ENCODE results near the gene LIM2.

LIM2 gene

GRCh38 chr19:51389143-51389542 is 1.4 kb upstream of the LIM2 start:
- ChIA-PET POLR2A (interaction anchor here (0.7 kb wide), 1 partner anchor 22 kb away, joined by 3 read pairs; no protein-coding TSS in a partner anchor), CTCF (interaction anchor here (1.1 to 1.6 kb wide), 4 partner anchors 9 to 50 kb away, joined by 3 to 7 read pairs (median 4); no protein-coding TSS in a partner anchor)

DNA sequence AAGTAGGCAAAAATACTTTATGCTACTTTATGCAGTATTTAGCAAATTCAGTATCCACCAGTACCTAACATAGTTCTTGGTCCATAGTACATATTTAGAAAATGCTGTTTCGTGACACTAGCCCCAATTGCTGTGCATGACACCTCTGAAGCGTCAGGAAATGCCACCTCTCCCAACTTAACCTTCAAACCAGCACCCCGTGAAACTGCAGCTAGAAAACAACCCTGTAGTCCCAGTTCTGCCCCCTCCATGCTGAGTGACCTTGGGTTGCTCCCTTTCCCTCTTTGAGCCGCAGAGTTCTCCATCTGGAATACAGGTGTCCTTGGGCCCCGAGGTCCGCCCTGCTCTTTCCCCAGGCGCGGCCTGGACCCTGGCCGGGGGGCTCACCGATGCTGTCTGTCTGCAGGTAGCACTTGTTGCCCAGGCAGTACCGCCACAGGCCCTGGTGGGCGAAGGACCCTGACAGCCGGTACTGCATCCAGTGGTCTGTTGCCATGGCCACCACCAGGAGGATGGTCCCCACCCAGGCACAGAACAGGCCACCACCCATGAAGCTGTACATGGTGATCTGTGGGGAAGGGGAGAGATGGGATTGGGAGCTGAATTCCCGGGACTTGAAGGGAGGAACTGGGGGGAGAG is 773 bp downstream of the LIM2 start:
- no peak for DNase-seq (ENCODE audit: extremely low spot score)
- CTCF ChIA-PET: no interaction called here
- TF ChIP-seq, protein P1, sequence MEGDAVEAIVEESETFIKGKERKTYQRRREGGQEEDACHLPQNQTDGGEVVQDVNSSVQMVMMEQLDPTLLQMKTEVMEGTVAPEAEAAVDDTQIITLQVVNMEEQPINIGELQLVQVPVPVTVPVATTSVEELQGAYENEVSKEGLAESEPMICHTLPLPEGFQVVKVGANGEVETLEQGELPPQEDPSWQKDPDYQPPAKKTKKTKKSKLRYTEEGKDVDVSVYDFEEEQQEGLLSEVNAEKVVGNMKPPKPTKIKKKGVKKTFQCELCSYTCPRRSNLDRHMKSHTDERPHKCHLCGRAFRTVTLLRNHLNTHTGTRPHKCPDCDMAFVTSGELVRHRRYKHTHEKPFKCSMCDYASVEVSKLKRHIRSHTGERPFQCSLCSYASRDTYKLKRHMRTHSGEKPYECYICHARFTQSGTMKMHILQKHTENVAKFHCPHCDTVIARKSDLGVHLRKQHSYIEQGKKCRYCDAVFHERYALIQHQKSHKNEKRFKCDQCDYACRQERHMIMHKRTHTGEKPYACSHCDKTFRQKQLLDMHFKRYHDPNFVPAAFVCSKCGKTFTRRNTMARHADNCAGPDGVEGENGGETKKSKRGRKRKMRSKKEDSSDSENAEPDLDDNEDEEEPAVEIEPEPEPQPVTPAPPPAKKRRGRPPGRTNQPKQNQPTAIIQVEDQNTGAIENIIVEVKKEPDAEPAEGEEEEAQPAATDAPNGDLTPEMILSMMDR (IDR thresholded peaks at IDR 0.05; ENCODE audit: control extremely low read depth, extremely low read depth, low read depth, missing control alignments): no peak
- POLR2A ChIA-PET: no interaction called here

More at GRCh38 chr19:51389143-51389542, 1.4 kb upstream of the LIM2 start:
- TF ChIP-seq, protein P1 (IDR thresholded peaks at IDR 0.05; ENCODE audit: control extremely low read depth, extremely low read depth, low read depth, missing control alignments): no peak
- no peak for DNase-seq (ENCODE audit: extremely low spot score)

GRCh38 chr19:51382004-51382403 is 5.8 kb downstream of the LIM2 start:
- CTCF ChIA-PET: interaction anchor here (1.4 to 1.6 kb wide), 2 partner anchors 9 to 10 kb away, joined by 5 to 7 read pairs; partner anchors contain the start of genes C19orf84 and NKG7
- TF ChIP-seq, protein P1 (IDR thresholded peaks at IDR 0.05; ENCODE audit: control extremely low read depth, extremely low read depth, low read depth, missing control alignments): no peak
- DNase-seq (ENCODE audit: extremely low spot score): no peak
- POLR2A ChIA-PET: interaction anchor here (0.6 kb wide), 1 partner anchor 12 kb away, joined by 3 read pairs; no protein-coding TSS in a partner anchor

GRCh38 chr19:51380379-51380778 is 7.4 kb downstream of the LIM2 start:
- ChIA-PET POLR2A (no interaction called here), CTCF (interaction anchor here (1.0 to 1.7 kb wide), 5 partner anchors 8 to 41 kb away, joined by 3 to 7 read pairs (median 5); partner anchors contain the start of genes C19orf84 and NKG7)
- TF ChIP-seq, protein P1 (IDR thresholded peaks at IDR 0.05; ENCODE audit: control extremely low read depth, extremely low read depth, low read depth, missing control alignments): no peak
- DNase-seq (ENCODE audit: extremely low spot score): no peak

DNA sequence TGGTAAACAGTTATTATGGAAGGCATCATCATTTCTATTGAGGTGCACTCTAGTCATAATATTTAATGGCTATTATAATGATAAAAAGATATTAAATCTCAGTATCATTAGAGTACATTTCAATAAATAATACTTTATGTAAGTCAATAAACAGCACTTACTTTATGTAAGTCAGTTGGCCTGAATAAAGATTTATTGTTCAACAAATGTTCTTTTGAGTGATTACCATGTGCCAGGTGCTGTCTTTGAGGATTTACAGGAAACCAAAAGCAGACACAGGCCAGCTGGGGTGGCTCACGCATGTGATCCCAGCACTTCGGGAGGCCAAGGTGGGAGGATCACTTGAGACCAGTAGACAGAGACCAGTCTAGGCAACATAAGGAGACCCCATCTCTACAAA is 10.4 kb downstream of the LIM2 start:
- no peak for DNase-seq (ENCODE audit: extremely low spot score)
- CTCF ChIA-PET: interaction anchor here (1.0 to 1.5 kb wide), 3 partner anchors 12 to 96 kb away, joined by 3 to 4 read pairs (median 3); partner anchors contain the start of gene ETFB
- POLR2A ChIA-PET: no interaction called here
- TF ChIP-seq, protein P1 (IDR thresholded peaks at IDR 0.05; ENCODE audit: control extremely low read depth, extremely low read depth, low read depth, missing control alignments): no peak

GRCh38 chr19:51375504-51376221 is 12.1 kb downstream of the LIM2 start:
- no peak for DNase-seq (ENCODE audit: extremely low spot score)
- TF ChIP-seq, protein P1 (IDR thresholded peaks at IDR 0.05; ENCODE audit: control extremely low read depth, extremely low read depth, low read depth, missing control alignments): no peak
- ChIA-PET POLR2A (interaction anchor here (0.6 kb wide), 1 partner anchor 15 kb away, joined by 4 read pairs; the partner anchor contains the start of gene C19orf84), CTCF (interaction anchor here (0.8 to 1.7 kb wide), 3 partner anchors 18 to 46 kb away, joined by 3 to 5 read pairs (median 4); no protein-coding TSS in a partner anchor)

All from GM10248 (cell line).